Measurements from ENCODE around the gene ITGA2.

GRCh38 chr5:53034832-53035231, 45.7 kb downstream of the ITGA2 start:
- no peak for TF ChIP-seq CTCF (IDR thresholded peaks at IDR 0.05; ENCODE audit: insufficient read depth, low read length, poor library complexity, severe bottlenecking)
- TF ChIP-seq EZH2phosphoT487 (conservative IDR thresholded peaks at IDR 0.05; ENCODE audit: low read length): no peak
